ENCODE data around the gene KCNRG.
"Not testable (repeated sequence)": the region's sequence is repeated elsewhere in the genome, so short reads cannot be mapped to it uniquely, and the experiment has no call there.

Gene KCNRG

DNA sequence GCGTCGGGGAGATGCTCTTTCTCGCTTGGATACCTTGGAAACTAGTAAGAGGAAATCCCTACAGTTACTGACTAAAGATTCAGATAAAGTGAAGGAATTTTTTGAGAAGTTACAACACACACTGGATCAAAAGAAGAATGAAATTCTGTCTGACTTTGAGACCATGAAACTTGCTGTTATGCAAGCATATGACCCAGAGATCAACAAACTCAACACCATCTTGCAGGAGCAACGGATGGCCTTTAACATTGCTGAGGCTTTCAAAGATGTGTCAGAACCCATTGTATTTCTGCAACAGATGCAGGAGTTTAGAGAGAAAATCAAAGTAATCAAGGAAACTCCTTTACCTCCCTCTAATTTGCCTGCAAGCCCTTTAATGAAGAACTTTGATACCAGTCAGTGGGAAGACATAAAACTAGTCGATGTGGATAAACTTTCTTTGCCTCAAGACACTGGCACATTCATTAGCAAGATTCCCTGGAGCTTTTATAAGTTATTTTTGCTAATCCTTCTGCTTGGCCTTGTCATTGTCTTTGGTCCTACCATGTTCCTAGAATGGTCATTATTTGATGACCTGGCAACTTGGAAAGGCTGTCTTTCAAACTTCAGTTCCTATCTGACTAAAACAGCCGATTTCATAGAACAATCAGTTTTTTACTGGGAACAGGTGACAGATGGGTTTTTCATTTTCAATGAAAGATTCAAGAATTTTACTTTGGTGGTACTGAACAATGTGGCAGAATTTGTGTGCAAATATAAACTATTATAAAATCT is 2.7 kb upstream of the KCNRG start:
- DNase-seq, result no peak

DNA sequence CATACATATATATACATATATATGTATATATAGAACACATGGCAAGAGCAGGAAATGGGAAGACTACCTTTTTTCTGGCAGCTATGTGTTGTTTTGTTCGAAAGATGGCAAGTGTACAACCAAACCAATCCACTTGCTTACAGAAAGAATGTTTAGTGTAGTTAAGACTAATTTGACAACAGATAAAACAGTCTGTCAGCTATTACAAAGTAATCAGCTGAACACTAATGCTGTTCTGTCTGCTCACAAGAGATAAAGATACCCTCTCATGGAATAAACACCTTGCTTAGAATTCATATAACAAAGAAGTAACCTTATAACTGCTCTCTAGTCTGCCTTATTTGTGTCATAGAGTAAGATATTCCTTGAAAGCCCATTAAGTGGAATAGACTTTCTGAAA is 858 bp upstream of the KCNRG start:
- DNase-seq, result no peak

DNA sequence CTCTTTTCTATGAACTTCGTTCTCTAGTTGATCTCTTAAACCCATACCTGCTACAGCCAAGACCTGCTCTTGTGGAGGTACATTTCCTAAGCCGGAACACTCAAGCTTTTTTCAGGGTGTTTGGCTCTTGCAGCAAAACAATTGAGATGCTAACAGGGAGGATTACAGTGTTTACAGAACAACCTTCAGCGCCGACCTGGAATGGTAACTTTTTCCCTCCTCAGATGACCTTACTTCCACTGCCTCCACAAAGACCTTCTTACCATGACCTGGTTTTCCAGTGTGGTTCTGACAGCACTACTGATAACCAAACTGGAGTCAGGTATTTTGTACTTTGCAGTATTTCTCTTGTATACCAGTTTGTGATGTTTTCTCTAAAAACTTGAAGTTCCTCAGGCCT is 506 bp downstream of the KCNRG start:
- no peak for DNase-seq

DNA sequence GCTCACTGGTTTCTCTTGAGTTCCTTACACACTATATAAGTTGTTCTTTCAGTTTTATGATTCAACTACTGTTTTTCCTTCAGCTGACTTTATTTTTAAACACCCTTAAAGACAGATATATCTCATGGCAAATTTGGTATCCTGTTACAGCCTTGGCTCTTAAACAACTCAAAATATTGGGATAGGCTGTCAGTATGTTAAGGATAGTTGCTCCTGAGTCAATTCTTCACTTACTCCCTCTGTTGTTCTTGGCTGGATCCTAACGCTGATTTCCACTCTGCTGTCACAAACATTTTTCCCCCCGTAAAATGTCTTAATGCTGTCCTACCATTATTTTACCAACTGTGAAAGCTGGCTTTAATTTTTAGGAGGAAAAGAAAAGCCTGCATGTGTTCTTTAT is 1.2 kb downstream of the KCNRG start:
- no peak for DNase-seq

DNA sequence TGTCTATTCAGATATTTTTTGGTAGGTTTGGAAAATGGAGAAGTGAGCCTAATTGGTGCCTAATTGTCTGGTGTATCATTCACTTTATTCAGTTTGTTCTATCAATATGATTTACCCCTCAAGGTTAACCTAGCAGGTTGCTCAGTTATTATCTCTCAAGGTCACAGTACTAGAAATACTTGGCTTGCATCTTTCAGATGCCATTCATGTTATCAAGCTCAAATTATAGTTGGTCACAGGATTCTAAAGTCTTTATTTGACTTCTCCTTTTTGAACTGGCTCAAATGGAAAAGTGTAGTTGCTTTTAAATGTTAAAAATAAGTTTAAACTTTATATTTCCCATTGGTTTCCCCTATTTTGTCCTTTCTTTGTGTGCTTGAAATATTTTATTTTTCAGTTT is 2.6 kb downstream of the KCNRG start:
- no peak for DNase-seq

DNA sequence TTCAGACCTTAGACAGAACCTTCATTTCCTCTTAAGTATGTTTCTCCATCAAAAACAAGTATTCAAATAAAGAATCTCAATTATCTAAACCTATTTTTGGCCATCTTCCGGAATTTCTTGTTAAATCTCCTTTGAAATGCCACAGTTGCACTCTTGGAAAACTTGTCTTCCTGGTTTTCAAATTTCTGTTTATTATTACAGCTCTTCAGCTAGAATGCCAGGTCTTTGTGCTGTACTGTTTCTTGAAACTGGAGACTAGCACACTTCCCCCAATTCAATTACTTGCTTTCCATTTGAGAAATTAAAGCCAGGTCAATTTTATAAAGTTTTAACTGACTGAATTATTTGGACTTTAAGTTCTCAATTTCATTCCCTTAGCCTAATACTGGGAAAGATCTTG is 10.2 kb downstream of the KCNRG start:
- no peak for DNase-seq

DNA sequence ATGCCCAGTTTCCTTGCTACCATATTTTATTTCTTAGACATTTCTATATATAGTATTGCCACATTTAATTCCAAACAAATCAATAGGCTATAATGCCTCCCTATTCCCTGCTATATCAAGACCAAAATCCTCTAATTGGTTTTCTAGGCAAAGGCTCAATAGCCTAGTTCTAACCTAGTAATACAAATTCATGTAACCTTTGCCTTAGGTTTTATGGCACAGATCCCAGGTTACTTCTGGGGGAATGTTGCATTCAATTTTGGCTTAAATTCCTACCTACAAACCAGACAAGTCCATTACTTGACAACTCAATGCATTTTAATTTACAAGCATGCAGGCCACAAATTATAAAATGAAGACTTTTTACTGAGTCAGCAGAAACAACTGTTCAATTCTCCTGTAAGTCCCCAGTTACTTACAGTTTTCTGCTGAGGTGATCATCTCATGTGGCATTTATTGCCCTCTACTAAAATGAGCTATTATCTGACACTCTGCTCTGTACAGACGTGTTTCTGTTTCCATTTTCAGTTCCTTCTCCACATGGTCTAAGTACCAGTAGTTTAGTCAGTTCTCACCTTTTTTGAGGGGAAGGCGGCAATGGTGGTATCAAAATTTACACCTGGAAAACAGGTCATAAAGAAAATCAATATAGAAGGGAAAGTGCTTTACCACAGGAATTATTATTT is 11.7 kb downstream of the KCNRG start:
- DNase-seq, result no peak

DNA sequence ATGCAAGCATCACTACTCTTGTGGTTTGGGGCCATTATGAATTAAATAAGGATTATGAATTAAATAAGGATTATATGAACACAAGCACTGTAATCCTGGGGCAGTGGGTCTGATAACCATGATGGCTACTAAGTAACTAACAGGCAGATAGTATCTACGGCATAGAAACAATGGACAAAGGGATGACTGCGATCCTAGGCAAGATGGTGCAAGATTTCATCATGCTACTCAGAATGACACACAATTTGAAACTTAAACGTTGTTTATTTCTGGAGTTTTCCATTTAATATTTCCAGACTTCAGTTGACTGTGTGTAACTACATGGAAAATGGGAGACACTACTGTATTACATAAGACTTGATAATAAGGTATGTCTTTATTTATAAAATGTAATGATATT is 15.1 kb downstream of the KCNRG start:
- DNase-seq, result no peak

DNA sequence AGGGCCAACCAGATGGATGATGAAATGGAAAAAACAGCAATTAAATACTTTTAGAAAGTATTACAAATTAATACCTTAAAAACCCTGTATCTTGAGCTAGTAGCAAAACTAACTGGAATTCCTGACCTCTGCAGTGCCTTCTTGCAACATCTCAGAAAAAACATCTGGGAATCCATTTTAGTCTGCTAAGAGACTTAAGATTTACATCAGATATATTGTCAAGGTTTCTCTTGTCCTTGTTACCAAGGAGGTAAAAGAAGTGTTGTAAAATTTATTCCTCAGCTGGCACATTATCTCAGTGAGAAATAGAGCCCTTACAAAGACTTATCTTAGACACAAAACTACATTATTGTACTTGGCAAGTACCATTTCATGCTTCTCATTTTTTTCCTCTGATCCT is 18.5 kb downstream of the KCNRG start:
- DNase-seq, result no peak

DNA sequence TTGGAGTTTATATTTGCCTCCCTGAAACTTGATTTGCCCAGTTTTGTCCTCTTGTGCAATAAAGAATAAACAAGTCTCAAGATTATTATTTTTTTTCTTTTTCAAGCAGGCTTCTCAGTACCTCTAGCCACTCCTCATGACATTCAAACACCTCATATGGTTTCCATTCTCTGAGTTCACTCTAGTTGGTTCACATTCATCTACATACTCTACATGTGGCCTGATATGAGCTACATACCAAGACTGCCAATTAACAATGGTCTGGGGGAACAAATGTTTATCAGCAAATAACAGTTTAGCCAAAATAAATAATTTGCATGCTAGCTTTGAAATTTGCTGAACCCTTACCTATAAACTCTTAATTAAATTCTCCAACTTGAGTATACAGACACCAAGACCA is 22.5 kb downstream of the KCNRG start:
- DNase-seq, result no peak

DNA sequence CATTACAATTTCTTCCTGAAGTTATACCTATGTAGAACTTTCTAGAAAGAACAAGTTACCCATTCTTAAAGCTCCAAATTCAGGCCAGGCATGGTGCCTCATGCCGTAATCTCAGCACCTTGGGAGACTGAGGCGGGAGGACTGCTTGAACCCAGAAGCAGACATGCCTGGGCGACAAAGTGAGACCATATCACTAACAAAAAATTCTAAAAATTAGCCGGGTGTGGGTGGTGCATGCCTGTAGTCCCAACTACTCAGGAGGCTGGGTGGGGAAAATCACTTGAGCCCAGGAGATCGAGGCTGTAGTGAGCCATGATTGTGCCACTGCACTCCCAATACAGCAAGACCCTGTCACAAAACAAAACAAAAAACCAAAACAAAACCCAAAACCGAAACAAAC is 23.0 kb downstream of the KCNRG start:
- DNase-seq, result no peak

DNA sequence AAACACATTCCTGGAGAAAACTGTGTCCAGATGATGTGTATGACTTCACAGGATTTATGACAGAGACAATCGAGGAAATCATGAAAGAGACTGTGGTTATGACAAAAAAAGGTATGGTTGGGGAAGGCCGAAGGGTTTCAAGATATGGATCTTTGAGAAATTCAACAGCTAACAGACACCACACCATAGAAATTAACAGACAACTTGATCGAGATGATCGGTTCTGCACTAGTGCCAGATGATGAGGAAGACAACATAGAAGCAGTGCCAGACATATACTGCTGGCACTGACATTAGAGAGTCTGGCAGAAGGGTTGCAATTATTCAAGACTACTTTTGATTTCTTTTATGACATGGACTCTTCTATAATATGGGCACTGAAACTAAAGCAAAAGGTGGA is 37.2 kb downstream of the KCNRG start:
- no peak for DNase-seq

DNA sequence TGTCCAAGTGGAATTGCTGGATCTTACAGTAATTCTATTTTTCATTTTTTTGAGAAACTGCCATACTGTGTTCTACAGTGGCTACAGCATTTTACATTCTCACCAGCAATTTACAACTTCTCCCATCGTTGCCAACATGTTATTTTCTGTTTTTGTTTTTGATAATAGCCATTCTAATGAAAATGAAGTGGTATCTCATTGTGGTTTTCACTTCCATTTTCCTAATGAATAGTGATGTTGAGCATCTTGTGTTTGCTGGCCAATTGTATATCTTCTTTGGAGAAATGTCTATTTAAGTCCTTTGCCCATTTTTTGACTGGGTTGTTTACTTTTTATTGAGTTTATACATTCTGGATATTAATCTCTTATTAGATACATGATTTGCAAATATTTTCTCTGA is 38.6 kb downstream of the KCNRG start:
- DNase-seq, result no peak

DNA sequence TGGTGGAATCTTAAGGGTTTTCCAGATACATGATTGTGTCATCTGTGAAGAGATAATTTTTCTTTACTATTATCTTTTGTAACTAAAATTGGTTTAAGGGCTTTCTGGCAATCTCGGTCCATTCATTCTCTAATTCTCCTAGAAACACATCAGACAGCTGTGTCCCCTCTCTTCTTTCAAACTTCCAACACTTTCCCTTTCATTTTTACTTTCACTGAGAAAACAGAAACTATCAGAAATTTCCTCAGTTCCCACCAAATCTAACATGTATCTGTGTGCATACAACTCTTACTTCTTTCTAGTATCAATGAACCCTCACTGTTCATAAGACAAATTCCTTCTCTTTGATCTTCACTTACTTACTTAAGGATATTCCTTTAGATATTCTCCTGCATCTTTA is 40.2 kb downstream of the KCNRG start:
- no peak for DNase-seq

DNA sequence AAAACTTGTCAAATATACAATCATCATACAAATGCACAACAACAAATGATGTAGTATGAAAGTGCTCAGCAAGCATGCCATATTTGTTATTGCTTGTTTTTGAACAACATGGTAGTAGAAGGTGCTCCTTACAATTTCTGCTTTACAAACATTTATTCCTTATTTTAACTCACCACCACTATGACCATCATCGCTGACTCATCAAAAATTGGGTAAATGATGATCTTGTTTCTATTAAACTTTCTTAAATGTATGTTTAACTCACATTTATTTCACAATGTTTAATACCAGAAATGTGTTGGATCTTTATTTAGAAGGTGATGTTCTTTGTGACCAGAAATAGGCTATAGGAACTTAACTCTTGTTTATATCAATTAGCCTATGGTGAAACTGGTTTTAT is 45.5 kb downstream of the KCNRG start:
- DNase-seq, result no peak

DNA sequence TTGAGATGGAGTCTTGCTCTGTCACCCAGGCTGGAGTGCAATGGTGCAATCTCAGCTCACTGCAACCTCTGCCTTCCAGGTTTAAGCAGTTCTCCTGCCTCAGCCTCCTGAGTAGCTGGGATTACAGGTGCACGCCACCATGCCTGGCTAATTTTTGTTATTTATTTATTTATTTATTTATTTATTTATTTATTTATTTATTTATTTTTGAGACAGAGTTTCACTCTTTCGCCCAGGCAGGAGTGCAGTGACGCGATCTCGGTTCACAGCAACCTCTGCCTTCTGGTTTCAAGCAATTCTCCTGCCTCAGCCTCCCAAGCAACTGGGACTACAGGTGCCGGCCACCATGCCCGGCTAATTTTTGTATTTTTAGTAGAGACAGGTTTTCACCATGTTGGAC is 47.1 kb downstream of the KCNRG start:
- DNase-seq, result not testable (repeated sequence)

DNA sequence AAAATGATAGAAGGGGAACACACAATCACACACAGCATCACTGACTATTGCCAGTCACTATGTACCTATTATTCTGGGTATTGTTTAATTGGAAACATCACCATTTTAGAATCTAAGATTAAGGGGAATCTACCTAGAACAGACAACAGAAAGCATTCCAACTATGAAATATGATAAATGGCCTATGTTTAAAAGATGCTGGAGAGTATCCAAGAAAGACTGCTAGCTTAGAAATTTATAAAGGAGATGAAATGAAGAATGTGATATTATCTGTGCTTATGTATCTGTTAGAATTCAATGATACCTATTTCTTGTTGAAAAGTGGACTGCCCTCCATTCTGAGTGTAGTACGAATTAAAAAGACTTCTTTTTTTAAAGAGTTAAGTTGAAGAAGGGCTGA is 50.5 kb downstream of the KCNRG start:
- DNase-seq, result no peak

DNA sequence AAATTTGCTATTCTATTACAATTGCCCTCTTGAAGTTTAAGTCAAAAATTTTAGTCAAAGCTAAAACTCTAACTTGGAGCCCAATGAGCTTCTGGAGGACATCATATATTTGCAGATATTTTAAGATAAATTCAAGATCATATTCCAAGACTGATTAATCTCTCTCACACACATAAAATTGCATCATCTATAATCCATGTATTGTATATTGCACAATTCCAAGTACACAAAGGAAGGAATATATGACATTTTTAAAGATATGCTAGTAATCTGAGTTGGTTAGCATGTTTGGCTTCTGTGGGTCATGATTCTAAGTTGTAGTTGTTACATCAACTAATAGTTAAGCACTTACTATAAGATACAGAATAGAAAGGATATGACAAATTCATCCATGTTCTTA is 53.3 kb downstream of the KCNRG start:
- no peak for DNase-seq

DNA sequence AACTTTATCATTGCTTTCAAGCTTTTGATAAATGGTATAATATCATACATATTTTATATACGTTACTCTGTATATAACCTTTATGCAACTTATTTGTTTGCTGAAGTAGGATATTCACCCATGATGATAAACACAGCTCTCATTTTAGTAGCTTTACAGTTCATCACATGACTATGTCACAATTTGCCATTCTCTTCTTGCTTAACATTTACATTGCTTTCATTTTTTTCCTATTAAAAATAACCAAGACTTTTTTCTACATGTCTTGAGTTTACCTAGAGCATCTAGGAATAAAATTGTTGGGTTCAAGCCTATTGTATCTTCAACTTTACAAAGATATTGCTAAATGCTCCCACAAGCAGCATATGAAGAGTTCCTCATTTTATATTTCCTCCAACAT is 54.0 kb downstream of the KCNRG start:
- no peak for DNase-seq

DNA sequence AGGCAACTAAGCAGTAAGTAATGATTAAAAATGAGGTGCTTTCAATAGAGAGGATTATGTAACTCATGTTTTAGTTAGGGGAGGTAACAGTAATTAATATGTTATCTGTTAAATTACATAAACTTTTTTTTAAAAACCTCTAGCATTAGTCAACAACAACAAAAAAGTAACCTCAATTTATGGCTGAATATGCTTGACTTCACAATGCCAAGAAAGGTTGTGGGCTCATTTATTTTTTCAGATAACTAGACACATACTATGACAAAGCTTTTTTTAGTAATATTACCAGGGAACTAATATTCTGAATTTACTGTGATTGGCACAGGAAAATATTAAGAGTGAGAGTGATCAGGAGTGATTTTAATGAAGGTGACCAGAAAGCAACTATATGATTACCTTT is 54.9 kb downstream of the KCNRG start:
- DNase-seq, result no peak

Data from right forelimb (tissue), 1 donor.